WTC11 (cell line): Measurements from ENCODE around the gene TMEM50B.

Source experiments
- CREB1 ChIP-seq: sonication (generic); formaldehyde crosslinking; IDR thresholded peaks from 2 replicates; pipeline ENCODE4 v1.8.0; 2023; ENCODE audit warnings: mild to moderate bottlenecking, missing genetic modification reagents
- E2F4 ChIP-seq: sonication (generic); formaldehyde crosslinking; IDR thresholded peaks from 2 replicates; pipeline ENCODE4 v1.8.1; 2022; ENCODE audit warnings: low read depth, mild to moderate bottlenecking, moderate library complexity, missing genetic modification reagents, borderline replicate concordance
- ETV6 ChIP-seq: sonication (generic); formaldehyde crosslinking; IDR thresholded peaks from 2 replicates; pipeline ENCODE4 v1.8.1; 2022; ENCODE audit warnings: mild to moderate bottlenecking, missing genetic modification reagents
- FOXK1 ChIP-seq: sonication (generic); formaldehyde crosslinking; IDR thresholded peaks from 2 replicates; pipeline ENCODE4 v1.8.0; 2022; ENCODE audit warnings: mild to moderate bottlenecking, moderate library complexity, missing genetic modification reagents
- IRF1 ChIP-seq: sonication (generic); formaldehyde crosslinking; IDR thresholded peaks from 2 replicates; pipeline ENCODE4 v1.8.0; 2023; ENCODE audit warnings: missing genetic modification reagents
- KAT7 ChIP-seq: sonication (generic); formaldehyde crosslinking; IDR thresholded peaks from 2 replicates; pipeline ENCODE4 v1.8.1; 2023; ENCODE audit warnings: missing genetic modification reagents, mild to moderate bottlenecking, borderline replicate concordance
- NFYB ChIP-seq: sonication (generic); formaldehyde crosslinking; conservative IDR thresholded peaks from 2 replicates; pipeline ENCODE4 v1.8.0; 2022; ENCODE audit warnings: low read depth, missing genetic modification reagents
- TEAD4 ChIP-seq: sonication (generic); formaldehyde crosslinking; IDR thresholded peaks from 2 replicates; pipeline ENCODE4 v1.8.0; 2022; ENCODE audit warnings: mild to moderate bottlenecking, missing genetic modification reagents
- ZNF396 ChIP-seq: fragments of 250-450 bp; sonication (Bioruptor Pico); IDR thresholded peaks from 2 replicates; pipeline ENCODE4 v1.8.0; 2021; ENCODE audit warnings: mild to moderate bottlenecking, moderate library complexity, borderline replicate concordance
- TF ChIP-seq, protein P1 (sequence below): sonication (generic); formaldehyde crosslinking; IDR thresholded peaks from 2 replicates; pipeline ENCODE4 v1.8.0; 2022; ENCODE audit warnings: mild to moderate bottlenecking, missing genetic modification reagents
- TF ChIP-seq, protein P2 (sequence below): fragments of 200-600 bp; IDR thresholded peaks from 2 replicates; pipeline ENCODE4 v1.8.0; 2022; ENCODE audit warnings: antibody characterized with exemption
- TF ChIP-seq, protein P3 (sequence below): sonication (generic); formaldehyde crosslinking; IDR thresholded peaks from 2 replicates; pipeline ENCODE4 v1.8.1; 2022; ENCODE audit warnings: mild to moderate bottlenecking, missing genetic modification reagents, moderate library complexity, borderline replicate concordance

DNA sequence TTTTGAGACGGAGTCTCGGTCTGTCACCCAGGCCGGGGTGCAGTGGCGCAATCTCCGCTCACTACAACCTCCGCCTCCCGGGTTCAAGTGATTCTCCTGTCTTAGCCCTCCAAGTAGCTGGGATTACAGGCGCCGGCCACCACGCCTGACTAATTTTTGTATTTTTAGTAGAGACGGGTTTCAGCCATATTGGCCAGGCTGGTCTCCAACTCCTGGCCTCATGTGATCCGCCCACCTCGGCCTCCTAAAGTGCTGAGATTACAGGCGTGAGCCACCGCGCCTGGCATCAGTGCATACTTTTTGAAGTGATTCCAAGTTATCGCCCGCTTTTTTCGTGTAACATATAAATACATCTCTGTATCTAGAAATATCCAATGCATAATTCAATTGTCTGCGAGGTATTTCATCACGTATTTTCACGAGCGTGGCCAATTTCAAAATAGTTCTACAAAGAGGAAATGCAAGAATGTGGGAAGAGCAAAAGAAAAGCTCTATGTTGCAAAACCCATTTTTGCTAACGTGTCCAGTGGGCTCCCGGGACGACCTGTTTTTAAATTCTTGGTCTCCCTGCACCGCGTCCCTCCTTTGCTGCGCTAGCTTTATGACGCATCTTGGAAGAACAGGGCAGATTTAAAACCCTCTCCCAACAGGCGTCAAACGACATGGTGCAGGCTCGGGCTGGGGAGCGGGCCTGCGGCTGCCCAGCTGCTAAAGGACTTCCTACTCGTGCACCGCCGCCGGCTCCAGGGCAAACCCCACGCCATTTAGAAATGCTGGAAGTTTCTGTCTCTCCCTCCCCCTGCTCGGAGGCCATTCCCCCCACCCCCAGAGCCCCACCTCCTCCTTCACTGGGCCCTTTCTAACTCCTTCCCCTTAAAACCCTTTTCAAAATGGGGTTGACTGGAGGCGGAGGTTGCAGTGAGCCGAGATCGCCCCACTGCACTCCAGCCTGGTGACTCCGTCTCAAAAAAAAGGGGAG lies 77.5 kb downstream of the TMEM50B start:
- peak; percentile 83; the same call in 1 of the 2 replicates for TF ChIP-seq FOXK1 (CRISPR knock-in tag)
- TF ChIP-seq, protein P1, sequence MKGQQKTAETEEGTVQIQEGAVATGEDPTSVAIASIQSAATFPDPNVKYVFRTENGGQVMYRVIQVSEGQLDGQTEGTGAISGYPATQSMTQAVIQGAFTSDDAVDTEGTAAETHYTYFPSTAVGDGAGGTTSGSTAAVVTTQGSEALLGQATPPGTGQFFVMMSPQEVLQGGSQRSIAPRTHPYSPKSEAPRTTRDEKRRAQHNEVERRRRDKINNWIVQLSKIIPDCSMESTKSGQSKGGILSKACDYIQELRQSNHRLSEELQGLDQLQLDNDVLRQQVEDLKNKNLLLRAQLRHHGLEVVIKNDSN, result peak; percentile 53; the same call in 1 of the 2 replicates
- no peak for TF ChIP-seq TEAD4 (CRISPR knock-in tag)
- TF ChIP-seq, protein P2, sequence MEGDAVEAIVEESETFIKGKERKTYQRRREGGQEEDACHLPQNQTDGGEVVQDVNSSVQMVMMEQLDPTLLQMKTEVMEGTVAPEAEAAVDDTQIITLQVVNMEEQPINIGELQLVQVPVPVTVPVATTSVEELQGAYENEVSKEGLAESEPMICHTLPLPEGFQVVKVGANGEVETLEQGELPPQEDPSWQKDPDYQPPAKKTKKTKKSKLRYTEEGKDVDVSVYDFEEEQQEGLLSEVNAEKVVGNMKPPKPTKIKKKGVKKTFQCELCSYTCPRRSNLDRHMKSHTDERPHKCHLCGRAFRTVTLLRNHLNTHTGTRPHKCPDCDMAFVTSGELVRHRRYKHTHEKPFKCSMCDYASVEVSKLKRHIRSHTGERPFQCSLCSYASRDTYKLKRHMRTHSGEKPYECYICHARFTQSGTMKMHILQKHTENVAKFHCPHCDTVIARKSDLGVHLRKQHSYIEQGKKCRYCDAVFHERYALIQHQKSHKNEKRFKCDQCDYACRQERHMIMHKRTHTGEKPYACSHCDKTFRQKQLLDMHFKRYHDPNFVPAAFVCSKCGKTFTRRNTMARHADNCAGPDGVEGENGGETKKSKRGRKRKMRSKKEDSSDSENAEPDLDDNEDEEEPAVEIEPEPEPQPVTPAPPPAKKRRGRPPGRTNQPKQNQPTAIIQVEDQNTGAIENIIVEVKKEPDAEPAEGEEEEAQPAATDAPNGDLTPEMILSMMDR, result no peak
- no peak for TF ChIP-seq ZNF396
- TF ChIP-seq CREB1 (CRISPR knock-in tag), result peak; percentile 39; the same call in 1 of the 2 replicates
- TF ChIP-seq IRF1 (CRISPR knock-in tag), result peak; percentile 76; the same call in 1 of the 2 replicates
- TF ChIP-seq, protein P3, sequence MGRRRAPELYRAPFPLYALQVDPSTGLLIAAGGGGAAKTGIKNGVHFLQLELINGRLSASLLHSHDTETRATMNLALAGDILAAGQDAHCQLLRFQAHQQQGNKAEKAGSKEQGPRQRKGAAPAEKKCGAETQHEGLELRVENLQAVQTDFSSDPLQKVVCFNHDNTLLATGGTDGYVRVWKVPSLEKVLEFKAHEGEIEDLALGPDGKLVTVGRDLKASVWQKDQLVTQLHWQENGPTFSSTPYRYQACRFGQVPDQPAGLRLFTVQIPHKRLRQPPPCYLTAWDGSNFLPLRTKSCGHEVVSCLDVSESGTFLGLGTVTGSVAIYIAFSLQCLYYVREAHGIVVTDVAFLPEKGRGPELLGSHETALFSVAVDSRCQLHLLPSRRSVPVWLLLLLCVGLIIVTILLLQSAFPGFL (CRISPR knock-in tag), result no peak
- no peak for TF ChIP-seq NFYB (CRISPR knock-in tag)
- no peak for TF ChIP-seq E2F4 (CRISPR knock-in tag)
- TF ChIP-seq ETV6 (CRISPR knock-in tag), result 0 out of 2 replicates have a peak, but pooled peaks have one; percentile 44
- no peak for TF ChIP-seq KAT7 (CRISPR knock-in tag)
